PFSK-1 (cell line): ENCODE measurements around the gene LRIG3.

Source experiments
- POLR2AphosphoS5 ChIP-seq: IDR thresholded peaks from 2 replicates; pipeline ENCODE4 v1.6.1; 2012; ENCODE audit warnings: low read depth, mild to moderate bottlenecking, control low read depth, low read length, moderate library complexity
- TF ChIP-seq, protein P1 (sequence below), 2 experiments: IDR thresholded peaks; 2 replicates each; pipeline versions ENCODE4 v1.6.1 to v1.8.0; 2011 to 2012; ENCODE audit warnings: low read depth in 2 of 2, low read length in 2 of 2, control low read depth in 1 of 2, inconsistent platforms in 1 of 2, mild to moderate bottlenecking in 1 of 2, moderate library complexity in 1 of 2; ENCODE audit not compliant: insufficient read depth in 1 of 2

DNA sequence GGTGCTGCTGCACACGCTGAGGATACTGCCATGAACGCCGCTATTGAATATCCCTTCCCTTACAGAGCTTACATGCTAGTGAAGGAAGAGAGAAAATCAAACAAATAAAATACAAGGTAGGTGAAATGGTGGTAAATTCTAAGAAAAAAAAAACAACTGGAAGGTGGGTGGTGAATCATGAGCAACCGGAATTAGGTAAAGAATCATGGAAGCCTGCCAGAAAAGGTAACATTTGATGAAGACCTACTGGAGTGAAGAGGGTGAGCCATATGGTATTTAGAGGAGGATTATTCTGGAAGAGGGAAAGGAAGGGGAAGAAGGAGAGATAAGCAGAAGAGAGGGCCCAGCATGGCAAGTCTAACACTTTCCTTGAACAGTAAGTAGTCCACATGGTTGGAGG is 76.1 kb downstream of the LRIG3 start:
- TF ChIP-seq, protein P1, sequence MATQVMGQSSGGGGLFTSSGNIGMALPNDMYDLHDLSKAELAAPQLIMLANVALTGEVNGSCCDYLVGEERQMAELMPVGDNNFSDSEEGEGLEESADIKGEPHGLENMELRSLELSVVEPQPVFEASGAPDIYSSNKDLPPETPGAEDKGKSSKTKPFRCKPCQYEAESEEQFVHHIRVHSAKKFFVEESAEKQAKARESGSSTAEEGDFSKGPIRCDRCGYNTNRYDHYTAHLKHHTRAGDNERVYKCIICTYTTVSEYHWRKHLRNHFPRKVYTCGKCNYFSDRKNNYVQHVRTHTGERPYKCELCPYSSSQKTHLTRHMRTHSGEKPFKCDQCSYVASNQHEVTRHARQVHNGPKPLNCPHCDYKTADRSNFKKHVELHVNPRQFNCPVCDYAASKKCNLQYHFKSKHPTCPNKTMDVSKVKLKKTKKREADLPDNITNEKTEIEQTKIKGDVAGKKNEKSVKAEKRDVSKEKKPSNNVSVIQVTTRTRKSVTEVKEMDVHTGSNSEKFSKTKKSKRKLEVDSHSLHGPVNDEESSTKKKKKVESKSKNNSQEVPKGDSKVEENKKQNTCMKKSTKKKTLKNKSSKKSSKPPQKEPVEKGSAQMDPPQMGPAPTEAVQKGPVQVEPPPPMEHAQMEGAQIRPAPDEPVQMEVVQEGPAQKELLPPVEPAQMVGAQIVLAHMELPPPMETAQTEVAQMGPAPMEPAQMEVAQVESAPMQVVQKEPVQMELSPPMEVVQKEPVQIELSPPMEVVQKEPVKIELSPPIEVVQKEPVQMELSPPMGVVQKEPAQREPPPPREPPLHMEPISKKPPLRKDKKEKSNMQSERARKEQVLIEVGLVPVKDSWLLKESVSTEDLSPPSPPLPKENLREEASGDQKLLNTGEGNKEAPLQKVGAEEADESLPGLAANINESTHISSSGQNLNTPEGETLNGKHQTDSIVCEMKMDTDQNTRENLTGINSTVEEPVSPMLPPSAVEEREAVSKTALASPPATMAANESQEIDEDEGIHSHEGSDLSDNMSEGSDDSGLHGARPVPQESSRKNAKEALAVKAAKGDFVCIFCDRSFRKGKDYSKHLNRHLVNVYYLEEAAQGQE (IDR thresholded peaks at IDR 0.05; ENCODE audit: insufficient read depth in 1 of 2, low read depth in 2 of 2, low read length in 2 of 2) = no peak
- no peak for TF ChIP-seq POLR2AphosphoS5
